Measurements from ENCODE around the gene UBAP1.
"Not testable (repeated sequence)": the region's sequence is repeated elsewhere in the genome, so short reads cannot be mapped to it uniquely, and the experiment has no call there.

The UBAP1 gene

DNA sequence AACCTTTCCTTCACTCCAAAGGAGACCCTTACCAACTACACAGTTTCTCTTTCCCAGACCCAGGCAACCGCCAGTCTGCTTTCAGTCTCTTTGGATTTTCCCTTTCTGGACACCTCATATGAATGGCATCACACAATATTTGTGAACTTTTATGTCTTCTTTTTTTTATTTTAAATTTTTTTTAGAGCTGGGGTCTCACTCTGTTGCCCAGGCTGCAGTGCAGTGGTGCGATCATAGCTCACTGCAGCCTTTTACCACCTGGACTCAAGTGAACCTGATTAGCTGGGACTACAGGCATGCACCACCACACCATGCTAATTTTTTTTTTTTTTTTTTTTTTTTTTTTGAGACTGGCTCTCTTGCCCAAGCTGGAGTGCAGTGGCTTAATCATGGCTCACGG is 37.5 kb downstream of the UBAP1 start:
- H3K4me3 ChIP-seq (ENCODE audit: low read depth, low read length), result no peak overlapping the region
- TF ChIP-seq, protein P1, sequence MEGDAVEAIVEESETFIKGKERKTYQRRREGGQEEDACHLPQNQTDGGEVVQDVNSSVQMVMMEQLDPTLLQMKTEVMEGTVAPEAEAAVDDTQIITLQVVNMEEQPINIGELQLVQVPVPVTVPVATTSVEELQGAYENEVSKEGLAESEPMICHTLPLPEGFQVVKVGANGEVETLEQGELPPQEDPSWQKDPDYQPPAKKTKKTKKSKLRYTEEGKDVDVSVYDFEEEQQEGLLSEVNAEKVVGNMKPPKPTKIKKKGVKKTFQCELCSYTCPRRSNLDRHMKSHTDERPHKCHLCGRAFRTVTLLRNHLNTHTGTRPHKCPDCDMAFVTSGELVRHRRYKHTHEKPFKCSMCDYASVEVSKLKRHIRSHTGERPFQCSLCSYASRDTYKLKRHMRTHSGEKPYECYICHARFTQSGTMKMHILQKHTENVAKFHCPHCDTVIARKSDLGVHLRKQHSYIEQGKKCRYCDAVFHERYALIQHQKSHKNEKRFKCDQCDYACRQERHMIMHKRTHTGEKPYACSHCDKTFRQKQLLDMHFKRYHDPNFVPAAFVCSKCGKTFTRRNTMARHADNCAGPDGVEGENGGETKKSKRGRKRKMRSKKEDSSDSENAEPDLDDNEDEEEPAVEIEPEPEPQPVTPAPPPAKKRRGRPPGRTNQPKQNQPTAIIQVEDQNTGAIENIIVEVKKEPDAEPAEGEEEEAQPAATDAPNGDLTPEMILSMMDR (IDR thresholded peaks at IDR 0.05; ENCODE audit: low read depth, low read length), result no peak
- TF ChIP-seq POLR2A (IDR thresholded peaks at IDR 0.05; ENCODE audit: extremely low read depth, insufficient read length), result no peak
- no peak for TF ChIP-seq MYC (IDR thresholded peaks at IDR 0.05; ENCODE audit: low read depth, low read length)
- TF ChIP-seq, protein P2, sequence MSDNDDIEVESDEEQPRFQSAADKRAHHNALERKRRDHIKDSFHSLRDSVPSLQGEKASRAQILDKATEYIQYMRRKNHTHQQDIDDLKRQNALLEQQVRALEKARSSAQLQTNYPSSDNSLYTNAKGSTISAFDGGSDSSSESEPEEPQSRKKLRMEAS (IDR thresholded peaks at IDR 0.05; ENCODE audit: low read depth, low read length), result no peak
- no peak for DNase-seq (ENCODE audit: low read depth)

DNA sequence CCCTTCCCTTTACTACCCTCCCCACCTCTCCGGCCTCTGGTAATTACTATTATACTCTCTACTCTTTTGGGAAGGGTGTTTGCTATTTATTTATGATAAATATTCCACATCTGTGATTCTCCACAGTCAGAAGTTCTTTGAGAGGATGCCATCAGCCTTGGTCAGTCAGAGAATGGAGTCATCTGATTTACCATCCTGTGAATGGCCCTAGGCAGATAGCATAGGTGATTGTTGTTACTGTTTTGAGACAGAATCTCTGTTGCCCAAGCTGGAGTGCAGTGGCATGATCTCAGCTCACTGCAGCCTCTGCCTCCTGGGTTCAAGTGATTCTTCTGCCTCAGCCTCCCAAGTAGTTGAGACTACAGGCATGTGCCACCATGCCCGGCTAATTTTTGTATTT is 38.2 kb downstream of the UBAP1 start:
- not testable (repeated sequence) for H3K4me3 ChIP-seq (ENCODE audit: low read depth, low read length); DNase-seq (ENCODE audit: low read depth)

DNA sequence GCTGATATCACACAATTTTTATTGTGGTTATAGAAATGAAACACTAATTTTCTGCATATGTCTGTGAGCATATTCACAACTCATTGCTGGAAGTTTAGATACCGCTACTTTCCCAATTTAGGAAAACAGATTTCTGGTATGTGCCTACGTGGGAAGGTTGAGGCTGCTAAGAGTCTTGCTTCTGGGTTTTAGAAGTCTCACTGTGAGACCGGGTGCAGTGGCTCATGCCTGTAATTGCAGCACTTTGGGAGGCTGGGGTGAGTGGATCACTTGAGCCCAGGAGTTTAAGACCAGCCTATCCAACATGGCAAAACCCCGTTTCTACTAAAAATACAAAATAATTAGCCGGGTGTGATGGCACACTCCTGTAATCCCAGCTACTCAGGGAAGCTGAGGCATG is 39.6 kb downstream of the UBAP1 start:
- no peak for DNase-seq (ENCODE audit: low read depth)
- no peak overlapping the region for H3K4me3 ChIP-seq (ENCODE audit: low read depth, low read length)
- no peak for TF ChIP-seq POLR2A (IDR thresholded peaks at IDR 0.05; ENCODE audit: extremely low read depth, insufficient read length)
- no peak for TF ChIP-seq MYC (IDR thresholded peaks at IDR 0.05; ENCODE audit: low read depth, low read length)
- TF ChIP-seq, protein P2 (IDR thresholded peaks at IDR 0.05; ENCODE audit: low read depth, low read length), result no peak
- TF ChIP-seq, protein P1 (IDR thresholded peaks at IDR 0.05; ENCODE audit: low read depth, low read length), result no peak

DNA sequence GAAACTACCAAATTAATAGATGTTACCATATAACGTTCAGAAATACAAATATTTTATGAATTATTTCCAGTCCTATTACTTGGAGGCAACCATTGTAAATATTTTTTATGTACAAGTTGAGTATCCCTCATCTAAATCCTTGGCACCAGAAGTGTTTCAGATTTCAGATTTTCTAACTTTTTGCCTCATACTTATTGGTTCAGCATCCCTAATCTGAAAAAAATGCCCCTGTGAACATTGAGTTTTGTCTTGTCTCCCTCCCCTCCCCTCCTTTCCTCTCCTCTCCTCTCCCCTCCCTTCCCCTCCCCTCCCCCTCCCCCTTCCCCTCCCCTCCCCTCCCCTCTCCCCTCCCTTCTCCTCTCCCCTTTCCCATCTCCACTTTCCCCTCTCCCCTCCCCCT is 40.6 kb downstream of the UBAP1 start:
- no peak for DNase-seq (ENCODE audit: low read depth)
- no peak overlapping the region for H3K4me3 ChIP-seq (ENCODE audit: low read depth, low read length)
- TF ChIP-seq MYC (IDR thresholded peaks at IDR 0.05; ENCODE audit: low read depth, low read length) (no peak), POLR2A (IDR thresholded peaks at IDR 0.05; ENCODE audit: extremely low read depth, insufficient read length) (no peak)
- TF ChIP-seq, protein P2 (IDR thresholded peaks at IDR 0.05; ENCODE audit: low read depth, low read length), result no peak
- TF ChIP-seq, protein P1 (IDR thresholded peaks at IDR 0.05; ENCODE audit: low read depth, low read length), result no peak

DNA sequence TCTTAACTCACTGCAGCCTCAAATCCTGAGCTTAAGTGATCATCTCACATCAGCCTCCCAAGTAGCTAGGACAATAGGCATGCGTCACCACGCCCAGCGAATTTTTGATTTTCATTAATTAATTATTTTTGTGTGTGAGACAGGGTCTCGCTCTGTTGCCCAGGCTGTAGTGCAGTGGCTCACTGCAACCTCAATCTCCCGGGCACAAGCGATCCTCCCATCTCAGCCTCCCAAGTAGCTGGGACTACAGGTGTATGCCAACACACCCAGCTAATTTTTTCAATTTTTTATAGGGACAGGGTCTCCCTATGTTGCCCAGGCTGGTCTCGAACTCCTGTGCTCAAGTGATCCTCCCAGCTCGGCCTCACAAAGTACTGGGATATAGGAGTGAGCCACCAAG is 41.4 kb downstream of the UBAP1 start:
- no peak overlapping the region for H3K4me3 ChIP-seq (ENCODE audit: low read depth, low read length)
- no peak for DNase-seq (ENCODE audit: low read depth)
- TF ChIP-seq, protein P1 (IDR thresholded peaks at IDR 0.05; ENCODE audit: low read depth, low read length), result no peak
- TF ChIP-seq MYC (IDR thresholded peaks at IDR 0.05; ENCODE audit: low read depth, low read length) (no peak), POLR2A (IDR thresholded peaks at IDR 0.05; ENCODE audit: extremely low read depth, insufficient read length) (no peak)
- TF ChIP-seq, protein P2 (IDR thresholded peaks at IDR 0.05; ENCODE audit: low read depth, low read length), result no peak

DNA sequence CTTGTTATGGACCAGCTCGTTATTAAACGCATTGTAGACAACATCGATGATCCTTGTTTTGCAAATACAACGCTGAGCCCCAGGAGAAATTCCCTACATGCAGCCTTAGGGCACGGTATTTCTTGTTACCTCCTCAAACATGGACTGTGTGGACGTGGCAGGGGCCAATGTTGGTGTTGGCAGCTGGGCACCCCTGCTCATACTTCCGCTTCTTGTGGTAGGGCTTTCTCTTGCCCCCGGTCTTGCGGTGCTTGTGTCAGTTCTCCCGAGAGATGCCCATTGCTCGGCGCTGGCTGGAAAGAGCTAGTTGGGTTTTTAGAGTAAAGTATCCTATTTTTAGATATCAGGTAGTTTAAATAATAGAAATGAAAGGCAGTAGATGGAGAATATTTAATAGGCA is 45.5 kb downstream of the UBAP1 start:
- TF ChIP-seq, protein P1 (IDR thresholded peaks at IDR 0.05; ENCODE audit: low read depth, low read length), result no peak
- TF ChIP-seq MYC (IDR thresholded peaks at IDR 0.05; ENCODE audit: low read depth, low read length) (no peak), POLR2A (IDR thresholded peaks at IDR 0.05; ENCODE audit: extremely low read depth, insufficient read length) (no peak)
- TF ChIP-seq, protein P2 (IDR thresholded peaks at IDR 0.05; ENCODE audit: low read depth, low read length), result no peak
- DNase-seq (ENCODE audit: low read depth), result no peak
- no peak overlapping the region for H3K4me3 ChIP-seq (ENCODE audit: low read depth, low read length)

DNA sequence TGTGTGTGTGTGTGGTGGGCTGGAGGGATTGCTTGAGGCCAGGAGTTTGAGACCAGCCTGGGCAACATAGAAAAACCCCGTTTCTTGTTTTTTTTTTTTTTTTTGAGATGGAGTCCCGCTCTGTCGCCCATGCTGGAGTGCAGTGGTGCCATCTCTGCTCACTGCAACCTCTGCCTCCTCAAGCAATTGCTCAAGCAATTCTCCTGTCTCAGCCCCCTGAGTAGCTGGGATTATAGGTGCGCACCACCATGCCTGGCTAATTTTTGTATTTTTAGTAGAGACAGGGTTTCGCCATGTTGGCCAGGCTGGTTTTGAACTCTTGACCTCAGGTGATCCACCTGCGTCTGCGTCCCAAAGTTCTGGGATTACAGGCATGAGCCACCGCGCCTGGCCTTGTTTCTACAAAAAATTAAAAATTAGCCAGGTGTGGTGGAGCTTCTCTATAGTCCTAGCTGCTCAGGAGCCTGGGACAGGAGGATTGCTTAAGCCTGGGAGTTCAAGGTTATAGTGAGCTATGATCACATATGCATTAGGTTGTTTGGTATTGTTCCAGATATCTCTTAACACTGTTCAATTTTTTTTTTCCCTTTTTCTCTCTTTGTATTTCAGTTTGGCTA is 47.4 kb downstream of the UBAP1 start:
- DNase-seq (ENCODE audit: low read depth); H3K4me3 ChIP-seq (ENCODE audit: low read depth, low read length): not testable (repeated sequence)
